Thyroid gland (tissue), 4 donors: Measurements from ENCODE around the gene STIM1. TPM values are rescaled to one million over a fixed set of nuclear protein-coding genes. Genes with fewer than 3 reads are reported as not detected.

Source experiments
- DNase-seq, 2 donors: peaks; one replicate each; pipeline ENCODE4 v3.0.0-alpha.2; 2019
- H3K27ac ChIP-seq, 3 donors: fragments of 200-600 bp; sonication (generic); 1 replicate in 2 of 3; 2 replicates in 1 of 3; pipeline ENCODE4 v1.5.1; 2016 to 2019; ENCODE audit warnings: mild to moderate bottlenecking in 1 of 3, moderate library complexity in 1 of 3
- H3K27me3 ChIP-seq: fragments of 200-600 bp; sonication (generic); one replicate; pipeline ENCODE4 v1.5.1; 2019
- H3K36me3 ChIP-seq, 2 donors: fragments of 200-600 bp; sonication (generic); one replicate each; pipeline ENCODE4 v1.5.1; 2016 to 2019
- H3K4me1 ChIP-seq, 2 donors: fragments of 200-600 bp; sonication (generic); one replicate each; pipeline ENCODE4 v1.5.1; 2017 to 2019
- H3K4me3 ChIP-seq, 3 donors: fragments of 200-600 bp; sonication (generic); replicated peaks in 1 of 3; 1 replicate in 2 of 3; 2 replicates in 1 of 3; pipeline ENCODE4 v1.5.1; 2016; ENCODE audit warnings: mild to moderate bottlenecking in 1 of 3
- H3K9me3 ChIP-seq: fragments of 200-600 bp; sonication (generic); one replicate; pipeline ENCODE4 v1.5.1; 2017
- CTCF ChIP-seq, 6 experiments: fragments of 200-600 bp in 3 of 6; fragments of 450-650 bp in 3 of 6; sonication (generic) in 3 of 6; IDR thresholded peaks; one replicate each; pipeline ENCODE4 v1.5.1; 2016 to 2019; ENCODE audit warnings: antibody characterized with exemption in 6 of 6, mild to moderate bottlenecking in 2 of 6, inconsistent platforms in 1 of 6, moderate library complexity in 1 of 6
- POLR2A ChIP-seq, 2 donors: fragments of 450-650 bp; IDR thresholded peaks; one replicate each; pipeline ENCODE4 v1.6.1; 2017; ENCODE audit warnings: antibody characterized with exemption in 2 of 2, mild to moderate bottlenecking in 2 of 2, moderate library complexity in 1 of 2
- WGBS, 2 donors: methylation state at CpG; one replicate each; pipeline ENCODE4 v1.1.5; 2017; 5-methylcytosine and 5-hydroxymethylcytosine counted together
- intact Hi-C: fragments of 100-400 bp; cut with DNase I; formaldehyde crosslinking; loops from one replicate; pipeline ENCODE4 v1.15.1; 2023
- total RNA-seq, 4 donors: library from RNA; depleted of rRNA; stranded (reverse); fragments of >200 nt; gene quantifications; one replicate each; pipeline ENCODE4 v1.2.3, GENCODE V29; 2016

Gene STIM1
- total RNA-seq, 4 donors from 2014 or later: 54.3 to 89.2 (median 71.0) TPM

GRCh38 chr11:3913921-3914320 lies 58.5 kb downstream of the STIM1 start:
- Histone ChIP-seq H3K36me3 (no peaks in the 10 kb centered on the region), H3K4me1 (peaks cover 0 to 9% of the 10 kb centered on the region in 2 donors), H3K9me3 (no peaks in the 10 kb centered on the region), H3K4me3 (no peak overlapping the region), H3K27ac (no peak overlapping the region), H3K27me3 (no peaks in the 10 kb centered on the region)
- no peak for TF ChIP-seq POLR2A (IDR thresholded peaks at IDR 0.05)
- no peak for TF ChIP-seq CTCF (IDR thresholded peaks at IDR 0.05)
- intact Hi-C loops: no loop called here
- DNase-seq: no peak
- WGBS, 2 donors: 92 to 93% methylated on average over 5 of the region's 5 CpGs

GRCh38 chr11:3914805-3915204 lies 59.3 kb downstream of the STIM1 start:
- Histone ChIP-seq H3K4me1 (peaks cover 1 to 10% of the 10 kb centered on the region in 2 donors), H3K4me3 (no peak overlapping the region), H3K9me3 (no peaks in the 10 kb centered on the region), H3K36me3 (no peaks in the 10 kb centered on the region), H3K27ac (no peak overlapping the region), H3K27me3 (no peaks in the 10 kb centered on the region)
- TF ChIP-seq CTCF (IDR thresholded peaks at IDR 0.05) (no peak), POLR2A (IDR thresholded peaks at IDR 0.05) (no peak)
- no peak for DNase-seq
- intact Hi-C loops: no loop called here
- 41 to 70% methylated on average over 1 of the region's 1 CpG for WGBS, 2 donors

GRCh38 chr11:3916962-3917361 lies 61.5 kb downstream of the STIM1 start:
- Histone ChIP-seq H3K4me1 (peaks cover 4 to 14% of the 10 kb centered on the region in 2 donors), H3K9me3 (no peaks in the 10 kb centered on the region), H3K36me3 (no peaks in the 10 kb centered on the region), H3K27ac (no peak overlapping the region), H3K27me3 (no peaks in the 10 kb centered on the region), H3K4me3 (no peak overlapping the region)
- intact Hi-C loops: no loop called here
- no peak for DNase-seq
- WGBS, 2 donors: 65 to 86% methylated on average over 3 of the region's 3 CpGs
- TF ChIP-seq POLR2A (IDR thresholded peaks at IDR 0.05): no peak
- TF ChIP-seq CTCF (IDR thresholded peaks at IDR 0.05): no peak

GRCh38 chr11:3920148-3920852 lies 64.8 kb downstream of the STIM1 start:
- DNase-seq: peak in 1 of 2 donors; percentile 27
- 60 to 84% methylated on average over 2 of the region's 2 CpGs for WGBS, 2 donors
- Histone ChIP-seq H3K4me3 (no peak overlapping the region), H3K27me3 (no peaks in the 10 kb centered on the region), H3K4me1 (peaks cover 4 to 21% of the 10 kb centered on the region in 2 donors), H3K27ac (no peak overlapping the region), H3K9me3 (no peaks in the 10 kb centered on the region), H3K36me3 (no peaks in the 10 kb centered on the region)
- intact Hi-C loops: no loop called here
- TF ChIP-seq CTCF (IDR thresholded peaks at IDR 0.05) (no peak), POLR2A (IDR thresholded peaks at IDR 0.05) (no peak)

GRCh38 chr11:3922056-3922455 lies 66.6 kb downstream of the STIM1 start:
- TF ChIP-seq POLR2A (IDR thresholded peaks at IDR 0.05) (no peak), CTCF (IDR thresholded peaks at IDR 0.05) (no peak)

More at GRCh38 chr11:3922056-3922455, 66.6 kb downstream of the STIM1 start:
- DNase-seq: no peak
- no peak overlapping the region for H3K27ac ChIP-seq
- 95 to 96% methylated on average over 1 of the region's 1 CpG for WGBS, 2 donors
- no peaks in the 10 kb centered on the region for H3K36me3 ChIP-seq
- no peaks in the 10 kb centered on the region for H3K27me3 ChIP-seq
- peaks cover 9 to 12% of the 10 kb centered on the region in 2 donors for H3K4me1 ChIP-seq
- intact Hi-C loops: no loop called here
- H3K4me3 ChIP-seq: no peak overlapping the region
- no peaks in the 10 kb centered on the region for H3K9me3 ChIP-seq
